ENCODE measurements around the gene ZFYVE26.

GRCh38 chr14:67850066-67850830 is 33.9 kb upstream of the ZFYVE26 start:
- TF ChIP-seq POLR2A (IDR thresholded peaks at IDR 0.05; ENCODE audit: extremely low read depth, insufficient read length): no peak
- no peak for TF ChIP-seq CTCF (IDR thresholded peaks at IDR 0.05; ENCODE audit: low read depth, low read length)
